HCT116 (cell line): ENCODE results near the gene RPL27. TPM values are rescaled to one million over a fixed set of nuclear protein-coding genes. Genes with fewer than 3 reads are reported as not detected.

Experiments
- ATAC-seq: fragments of 200-7000 bp; cut with Tn5 transposase; 2 replicates; pipeline ENCODE4 v1.9.1; 2020; ENCODE audit warnings: mild to moderate bottlenecking, moderate library complexity
- BruUV-seq: library from RNA; stranded (reverse); fragments of 400-500 nt; replicated peaks from 2 replicates; lab custom pipeline; 2021; lab: Mats Ljungman, UMichigan
- CTCF ChIA-PET: fragments of 300-600 bp; sonication (Branson Sonifier 250); formaldehyde crosslinking; loops from one replicate; lab custom pipeline; 2021; ENCODE audit warnings: antibody characterized with exemption; lab: Charles Lee
- POLR2A ChIA-PET: fragments of 300-600, 350-600 bp; sonication (Branson Sonifier 250); formaldehyde crosslinking; loops from one replicate; lab custom pipeline; 2021; ENCODE audit warnings: antibody characterized with exemption; lab: Charles Lee
- RAD21 ChIA-PET, 2 experiments: fragments of 300-600 bp; sonication (Branson Sonifier 250); formaldehyde crosslinking; loops; one replicate each; lab custom pipeline; 2023; ENCODE audit warnings: low total read pairs in 2 of 2; ENCODE audit not compliant: uncharacterized antibody in 2 of 2, unreplicated experiment in 2 of 2, low non-redundant PET in 1 of 2; lab: Charles Lee
- DNase-seq: peaks from one replicate; pipeline ENCODE4 v3.0.0-alpha.2; 2010; ENCODE audit warnings: low read depth, low spot score
- H2AFZ ChIP-seq: fragments of 200-600 bp; shearing (Covaris generic), sonication (generic); 2 replicates; pipeline ENCODE4 v1.6.1; 2017; ENCODE audit warnings: low read depth, mixed run types, mixed read lengths, antibody characterized with exemption, low read length; ENCODE audit not compliant: poor library complexity, severe bottlenecking
- H3K27ac ChIP-seq: 2 replicates; pipeline ENCODE4 v1.5.1; 2012; ENCODE audit warnings: low read depth, low read length
- H3K27me3 ChIP-seq: fragments of 200-600 bp; sonication (generic); 2 replicates; pipeline ENCODE4 v1.6.1; 2016; ENCODE audit warnings: mixed run types, low read length, mixed read lengths; ENCODE audit not compliant: insufficient read depth
- H3K36me3 ChIP-seq, 2 experiments: fragments of 200-500 bp in 1 of 2; fragments of 200-600 bp in 1 of 2; sonication (Bioruptor generic) in 1 of 2; sonication (generic) in 1 of 2; 2 replicates each; pipeline versions ENCODE4 v1.5.1 to v1.6.1; 2014 to 2016; ENCODE audit warnings: low read length in 2 of 2, inconsistent platforms in 1 of 2, mixed read lengths in 1 of 2, mixed run types in 1 of 2; ENCODE audit not compliant: insufficient read depth in 2 of 2, control insufficient read depth in 1 of 2
- H3K4me1 ChIP-seq, 2 experiments: fragments of 200-600 bp in 1 of 2; sonication (generic) in 1 of 2; 2 replicates each; pipeline versions ENCODE4 v1.5.1 to v1.6.1; 2012 to 2017; ENCODE audit warnings: low read length in 2 of 2, inconsistent platforms in 1 of 2, mild to moderate bottlenecking in 1 of 2, mixed read lengths in 1 of 2, mixed run types in 1 of 2, moderate library complexity in 1 of 2; ENCODE audit not compliant: insufficient read depth in 2 of 2, control insufficient read depth in 1 of 2
- H3K4me2 ChIP-seq: fragments of 200-600 bp; sonication (generic); 2 replicates; pipeline ENCODE4 v1.6.1; 2017; ENCODE audit warnings: mixed run types, low read length, mixed read lengths
- H3K4me3 ChIP-seq, 2 experiments: fragments of 200-600 bp in 1 of 2; sonication (generic) in 1 of 2; replicated peaks in 1 of 2; 2 replicates each; pipeline ENCODE4 v1.5.1; 2011 to 2016; ENCODE audit warnings: low read length in 2 of 2, control low read depth in 1 of 2, low read depth in 1 of 2, mild to moderate bottlenecking in 1 of 2, mixed read lengths in 1 of 2, mixed run types in 1 of 2
- H3K79me2 ChIP-seq: fragments of 200-600 bp; sonication (generic); 2 replicates; pipeline ENCODE4 v1.6.1; 2017; ENCODE audit warnings: mild to moderate bottlenecking, mixed run types, low read length, moderate library complexity, mixed read lengths; ENCODE audit not compliant: insufficient read depth
- H3K9ac ChIP-seq: fragments of 200-600 bp; sonication (generic); 2 replicates; pipeline ENCODE4 v1.6.1; 2016; ENCODE audit warnings: low read length, mixed read lengths
- H3K9me2 ChIP-seq: fragments of 200-600 bp; sonication (generic), shearing (Covaris generic); 2 replicates; pipeline ENCODE4 v1.6.1; 2017; ENCODE audit warnings: mixed run types, mild to moderate bottlenecking, moderate library complexity; ENCODE audit not compliant: insufficient read depth
- H3K9me3 ChIP-seq, 2 experiments: fragments of 200-500 bp in 1 of 2; fragments of 200-600 bp in 1 of 2; sonication (Bioruptor generic) in 1 of 2; sonication (generic) in 1 of 2; 2 replicates each; pipeline ENCODE4 v1.6.1; 2014 to 2017; ENCODE audit warnings: low read length in 2 of 2, mixed read lengths in 2 of 2, inconsistent platforms in 1 of 2, low read depth in 1 of 2, mild to moderate bottlenecking in 1 of 2, mixed run types in 1 of 2, moderate library complexity in 1 of 2; ENCODE audit not compliant: control insufficient read depth in 1 of 2, insufficient read depth in 1 of 2
- H4K20me1 ChIP-seq: fragments of 200-600 bp; sonication (generic), shearing (Covaris generic); 2 replicates; pipeline ENCODE4 v1.6.1; 2017; ENCODE audit warnings: mixed run types, mild to moderate bottlenecking, moderate library complexity; ENCODE audit not compliant: insufficient read depth
- FOSL1 ChIP-seq: IDR thresholded peaks from 2 replicates; pipeline ENCODE4 v1.6.1; 2012; ENCODE audit warnings: low read depth
- POLR2AphosphoS5 ChIP-seq: IDR thresholded peaks from 2 replicates; pipeline ENCODE4 v1.6.1; 2011; ENCODE audit warnings: mild to moderate bottlenecking, low read depth, low read length, moderate library complexity
- RAD21 ChIP-seq: IDR thresholded peaks from 2 replicates; pipeline ENCODE4 v1.6.1; 2012; ENCODE audit warnings: low read depth, mild to moderate bottlenecking
- intact Hi-C: fragments of 100-400 bp; cut with micrococcal nuclease; formaldehyde crosslinking; loops from 2 replicates; pipeline ENCODE4 v1.10.0; 2022
- total RNA-seq: library from RNA; stranded (reverse); gene quantifications from one replicate; pipeline ENCODE4 v1.2.1, GENCODE V29; 2021; ENCODE audit not compliant: unreplicated experiment
- TF ChIP-seq, protein P1 (sequence below): IDR thresholded peaks from 2 replicates; pipeline ENCODE4 v1.6.1; 2012
- TF ChIP-seq, protein P2 (sequence below), 3 experiments: fragments of 200-600 bp in 1 of 3; sonication (generic) in 1 of 3; IDR thresholded peaks in 2 of 3; conservative IDR thresholded peaks in 1 of 3; 2 replicates each; pipeline ENCODE4 v1.5.1; 2012 to 2017; ENCODE audit warnings: low read depth in 2 of 3, low read length in 2 of 3, antibody characterized with exemption in 1 of 3, borderline replicate concordance in 1 of 3, control low read depth in 1 of 3, mild to moderate bottlenecking in 1 of 3, mixed read lengths in 1 of 3, mixed run types in 1 of 3, moderate library complexity in 1 of 3; ENCODE audit not compliant: insufficient read depth in 1 of 3
- TF ChIP-seq, protein P3 (sequence below): IDR thresholded peaks from 2 replicates; pipeline ENCODE4 v1.6.1; 2011; ENCODE audit warnings: mild to moderate bottlenecking, low read length, moderate library complexity; ENCODE audit not compliant: insufficient replicate concordance; ENCODE audit errors: extremely low read depth

RPL27 gene
- total RNA-seq, 1 experiment from 2014 or later = 1,295 TPM

GRCh38 chr17:43003542-43004172, 5.4 kb downstream of the RPL27 start (continued):
- TF ChIP-seq, protein P1, sequence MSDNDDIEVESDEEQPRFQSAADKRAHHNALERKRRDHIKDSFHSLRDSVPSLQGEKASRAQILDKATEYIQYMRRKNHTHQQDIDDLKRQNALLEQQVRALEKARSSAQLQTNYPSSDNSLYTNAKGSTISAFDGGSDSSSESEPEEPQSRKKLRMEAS = no peak

DNA sequence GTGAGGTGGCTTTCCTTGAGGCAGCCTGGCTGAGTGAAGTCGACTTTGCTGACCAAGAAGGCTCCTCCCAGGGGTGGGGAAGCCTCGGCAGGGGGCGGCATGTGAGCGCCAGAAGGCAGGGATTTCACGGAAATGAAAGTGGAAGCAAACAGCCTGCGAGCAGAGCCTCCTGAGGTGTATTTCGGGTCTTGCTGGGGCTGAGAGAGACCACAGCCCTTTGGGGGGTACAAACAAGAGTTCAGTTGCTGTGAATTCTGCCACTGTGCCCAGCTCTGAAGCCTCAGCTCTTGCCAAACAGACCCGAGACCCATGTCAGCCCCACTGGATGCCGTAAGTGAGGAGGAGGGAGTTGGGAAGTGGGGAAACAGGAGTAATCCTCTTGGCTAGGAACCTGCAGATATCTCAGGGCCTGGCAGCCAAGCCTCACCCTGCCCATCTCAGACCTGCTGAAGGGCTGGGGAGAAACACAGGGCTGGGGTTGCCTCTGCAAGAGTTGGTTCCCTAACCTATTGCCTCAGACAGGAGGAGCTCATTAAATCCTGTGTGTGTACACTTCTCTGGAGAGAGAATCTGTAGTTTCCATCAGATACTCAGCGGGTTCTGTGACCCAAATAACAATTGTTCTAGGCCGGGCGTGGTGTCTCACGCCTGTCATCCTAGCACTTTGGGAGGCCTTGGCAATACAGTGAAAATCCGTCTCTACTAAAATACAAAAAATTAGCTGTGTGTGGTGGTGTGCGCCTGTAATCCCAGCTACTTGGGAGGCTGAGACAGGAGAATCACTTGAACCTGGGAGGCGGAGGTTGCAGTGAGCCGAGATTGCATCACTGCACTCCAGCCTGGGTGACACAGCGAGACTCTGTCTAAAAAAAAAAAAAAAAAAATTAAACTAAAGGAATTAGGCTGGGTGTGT, 8.7 kb downstream of the RPL27 start, which contains the start of gene IFI35:
Gene IFI35, plus strand, starts transcription at position 146 of the 913 bp plus-strand sequence. Its CDS starts 164 bp downstream, at position 310.
- Histone ChIP-seq H3K27me3 (no peaks in the 10 kb centered on the region), H3K9ac (peak within 1 kb of the TSS; percentile 70), H3K9me3 (no peaks in the 10 kb centered on the region), H3K79me2 (peaks cover 5% of the 10 kb centered on the region), H4K20me1 (no peaks in the 10 kb centered on the region), H3K9me2 (no peaks in the 10 kb centered on the region), H3K36me3 (peaks cover 3 to 7% of the 10 kb centered on the region in 2 experiments; a peak in 1 of 4 replicates), H3K4me2 (peak within 1 kb of the TSS; percentile 77), H2AFZ (no peak within 1 kb of the TSS), H3K4me1 (peaks cover 13 to 75% of the 10 kb centered on the region in 2 experiments; a peak in 3 of 4 replicates), H3K27ac (peak within 1 kb of the TSS; percentile 84), H3K4me3 (peak within 1 kb of the TSS; percentile 48 to 57)
- TF ChIP-seq, protein P2, sequence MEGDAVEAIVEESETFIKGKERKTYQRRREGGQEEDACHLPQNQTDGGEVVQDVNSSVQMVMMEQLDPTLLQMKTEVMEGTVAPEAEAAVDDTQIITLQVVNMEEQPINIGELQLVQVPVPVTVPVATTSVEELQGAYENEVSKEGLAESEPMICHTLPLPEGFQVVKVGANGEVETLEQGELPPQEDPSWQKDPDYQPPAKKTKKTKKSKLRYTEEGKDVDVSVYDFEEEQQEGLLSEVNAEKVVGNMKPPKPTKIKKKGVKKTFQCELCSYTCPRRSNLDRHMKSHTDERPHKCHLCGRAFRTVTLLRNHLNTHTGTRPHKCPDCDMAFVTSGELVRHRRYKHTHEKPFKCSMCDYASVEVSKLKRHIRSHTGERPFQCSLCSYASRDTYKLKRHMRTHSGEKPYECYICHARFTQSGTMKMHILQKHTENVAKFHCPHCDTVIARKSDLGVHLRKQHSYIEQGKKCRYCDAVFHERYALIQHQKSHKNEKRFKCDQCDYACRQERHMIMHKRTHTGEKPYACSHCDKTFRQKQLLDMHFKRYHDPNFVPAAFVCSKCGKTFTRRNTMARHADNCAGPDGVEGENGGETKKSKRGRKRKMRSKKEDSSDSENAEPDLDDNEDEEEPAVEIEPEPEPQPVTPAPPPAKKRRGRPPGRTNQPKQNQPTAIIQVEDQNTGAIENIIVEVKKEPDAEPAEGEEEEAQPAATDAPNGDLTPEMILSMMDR (IDR thresholded peaks at IDR 0.05 in 2 of 3, conservative IDR thresholded peaks at IDR 0.05 in 1 of 3; ENCODE audit: borderline replicate concordance in 1 of 3, insufficient read depth in 1 of 3, low read depth in 2 of 3, low read length in 2 of 3) = peak in 2 of 3 experiments; percentile 3 to 28; a peak in 2 of 6 replicates
- TF ChIP-seq RAD21 (peak; percentile 71), POLR2AphosphoS5 (peak; percentile 86), FOSL1 (no peak)
- TF ChIP-seq, protein P3, sequence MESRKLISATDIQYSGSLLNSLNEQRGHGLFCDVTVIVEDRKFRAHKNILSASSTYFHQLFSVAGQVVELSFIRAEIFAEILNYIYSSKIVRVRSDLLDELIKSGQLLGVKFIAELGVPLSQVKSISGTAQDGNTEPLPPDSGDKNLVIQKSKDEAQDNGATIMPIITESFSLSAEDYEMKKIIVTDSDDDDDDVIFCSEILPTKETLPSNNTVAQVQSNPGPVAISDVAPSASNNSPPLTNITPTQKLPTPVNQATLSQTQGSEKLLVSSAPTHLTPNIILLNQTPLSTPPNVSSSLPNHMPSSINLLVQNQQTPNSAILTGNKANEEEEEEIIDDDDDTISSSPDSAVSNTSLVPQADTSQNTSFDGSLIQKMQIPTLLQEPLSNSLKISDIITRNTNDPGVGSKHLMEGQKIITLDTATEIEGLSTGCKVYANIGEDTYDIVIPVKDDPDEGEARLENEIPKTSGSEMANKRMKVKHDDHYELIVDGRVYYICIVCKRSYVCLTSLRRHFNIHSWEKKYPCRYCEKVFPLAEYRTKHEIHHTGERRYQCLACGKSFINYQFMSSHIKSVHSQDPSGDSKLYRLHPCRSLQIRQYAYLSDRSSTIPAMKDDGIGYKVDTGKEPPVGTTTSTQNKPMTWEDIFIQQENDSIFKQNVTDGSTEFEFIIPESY = peak; percentile 17
- TF ChIP-seq, protein P1 = peak; percentile 69
- intact Hi-C loops = no loop called here
- DNase-seq (peak; percentile 42), ATAC-seq (peak; percentile 69)
- ChIA-PET POLR2A (interaction anchor here (0.7 to 4.0 kb wide), 7 partner anchors 9 to 309 kb away, joined by 3 to 38 read pairs (median 3); partner anchors contain the start of genes BECN1, NBR1, RPL27 and VAT1), CTCF (interaction anchor here (0.8 to 1.0 kb wide), 2 partner anchors 9 to 477 kb away, joined by 3 to 4 read pairs; partner anchors contain the start of genes DHX8 and RPL27), RAD21 (no interaction called here)
- TSS peak; percentile 33 for BruUV-seq
